ENCODE results near the gene CDHR5.

GRCh38 chr11:568306-569157 lies 56.2 kb downstream of the CDHR5 start:
- TF ChIP-seq POLR2A (IDR thresholded peaks at IDR 0.05; ENCODE audit: low read depth, low read length) = peak; percentile 82
- TF ChIP-seq RAD21 (IDR thresholded peaks at IDR 0.05; ENCODE audit: low read length) = no peak
- TF ChIP-seq, protein P1, sequence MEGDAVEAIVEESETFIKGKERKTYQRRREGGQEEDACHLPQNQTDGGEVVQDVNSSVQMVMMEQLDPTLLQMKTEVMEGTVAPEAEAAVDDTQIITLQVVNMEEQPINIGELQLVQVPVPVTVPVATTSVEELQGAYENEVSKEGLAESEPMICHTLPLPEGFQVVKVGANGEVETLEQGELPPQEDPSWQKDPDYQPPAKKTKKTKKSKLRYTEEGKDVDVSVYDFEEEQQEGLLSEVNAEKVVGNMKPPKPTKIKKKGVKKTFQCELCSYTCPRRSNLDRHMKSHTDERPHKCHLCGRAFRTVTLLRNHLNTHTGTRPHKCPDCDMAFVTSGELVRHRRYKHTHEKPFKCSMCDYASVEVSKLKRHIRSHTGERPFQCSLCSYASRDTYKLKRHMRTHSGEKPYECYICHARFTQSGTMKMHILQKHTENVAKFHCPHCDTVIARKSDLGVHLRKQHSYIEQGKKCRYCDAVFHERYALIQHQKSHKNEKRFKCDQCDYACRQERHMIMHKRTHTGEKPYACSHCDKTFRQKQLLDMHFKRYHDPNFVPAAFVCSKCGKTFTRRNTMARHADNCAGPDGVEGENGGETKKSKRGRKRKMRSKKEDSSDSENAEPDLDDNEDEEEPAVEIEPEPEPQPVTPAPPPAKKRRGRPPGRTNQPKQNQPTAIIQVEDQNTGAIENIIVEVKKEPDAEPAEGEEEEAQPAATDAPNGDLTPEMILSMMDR (conservative IDR thresholded peaks at IDR 0.05; ENCODE audit: low read depth, low read length) = no peak
- peak; percentile 97 for TF ChIP-seq BHLHE40 (IDR thresholded peaks at IDR 0.05; ENCODE audit: low read depth, low read length)
- TF ChIP-seq NFE2L2 (IDR thresholded peaks at IDR 0.05; ENCODE audit: low read depth, low read length) = no peak
- no peak for TF ChIP-seq RCOR1 (IDR thresholded peaks at IDR 0.05; ENCODE audit: insufficient replicate concordance, low read length)
- TF ChIP-seq SMC3 (IDR thresholded peaks at IDR 0.05; ENCODE audit: low read depth, low read length) = no peak
- no peak for TF ChIP-seq RFX5 (IDR thresholded peaks at IDR 0.05; ENCODE audit: low read depth, low read length)
- no peak for TF ChIP-seq MAFK (IDR thresholded peaks at IDR 0.05; ENCODE audit: low read depth, low read length)
- peak; percentile 82; the same call in 1 of the 2 replicates for TF ChIP-seq MAZ (IDR thresholded peaks at IDR 0.05; ENCODE audit: borderline replicate concordance, low read depth, low read length)
- no peak for TF ChIP-seq ELK1 (IDR thresholded peaks at IDR 0.05; ENCODE audit: borderline replicate concordance, low read depth, low read length)
- TF ChIP-seq CHD1 (IDR thresholded peaks at IDR 0.05; ENCODE audit: low read depth, low read length) = peak; percentile 74; the same call in 1 of the 2 replicates

All from IMR-90 (cell line).